Measurements from ENCODE around the gene CLASP1. TPM values are rescaled to one million over a fixed set of nuclear protein-coding genes. Genes with fewer than 3 reads are reported as not detected.
"Not testable (repeated sequence)": the region's sequence is repeated elsewhere in the genome, so short reads cannot be mapped to it uniquely, and the experiment has no call there.

Gene CLASP1
- total RNA-seq, 6 experiments from 2014 or later, result 19.7 to 32.4 (median 24.1) TPM

DNA sequence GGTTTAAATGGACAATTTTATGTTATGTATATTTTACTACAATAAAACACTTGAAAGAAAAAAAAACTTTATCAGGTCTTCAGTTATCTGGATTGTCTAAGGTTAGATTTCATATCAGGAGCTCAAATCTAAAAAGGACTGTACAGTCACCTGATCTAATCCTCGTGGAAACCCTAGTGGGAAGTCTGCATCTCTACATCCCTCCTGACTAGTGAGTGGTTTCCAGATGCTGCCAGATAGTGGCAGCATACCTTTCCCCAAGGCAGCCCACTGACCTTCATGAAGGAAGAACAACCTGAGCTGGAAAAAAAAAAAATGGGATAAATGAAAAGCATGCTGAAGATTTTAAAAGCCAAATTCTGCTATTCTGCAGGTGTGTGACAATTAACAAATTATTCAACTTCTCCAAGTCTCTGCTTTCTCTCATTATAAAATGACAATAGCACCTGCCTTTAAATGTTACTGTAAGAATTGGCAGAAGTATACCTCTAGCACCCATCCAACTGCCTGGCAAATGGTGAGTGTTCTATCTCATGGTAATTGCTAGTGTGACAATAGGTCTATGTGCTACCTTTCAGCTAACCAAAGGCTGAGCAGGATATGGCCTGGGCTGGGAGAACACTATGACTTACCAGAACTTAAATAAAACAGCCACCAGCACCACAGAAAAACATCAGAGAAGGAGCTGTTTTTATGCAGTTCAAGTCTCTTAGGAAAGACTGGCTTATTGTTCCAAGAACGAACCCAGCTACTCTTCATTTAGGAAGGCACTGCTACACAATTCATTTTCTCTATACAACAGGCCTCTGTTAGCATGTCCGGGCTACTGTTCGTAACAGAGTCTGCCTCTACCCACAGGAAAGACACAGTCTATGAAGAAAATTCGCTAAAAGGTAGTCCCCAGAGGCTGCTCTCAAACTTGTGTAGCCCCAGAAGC lies 8.6 kb downstream of the CLASP1 start:
- no peaks in the 10 kb centered on the region for H3K27me3 ChIP-seq
- DNase-seq (no peak), ATAC-seq (no peak)
- 52% methylated on average over 3 of the region's 5 CpGs for WGBS (ENCODE audit: insufficient coverage, low coverage, low lambda C conversion rate, missing lambda C conversion rate)
- H3K27ac ChIP-seq, result no peak overlapping the region
- intact Hi-C loops (cut with DNase I), result no loop called here
- no peak overlapping the region for H3K4me3 ChIP-seq
- H3K9me3 ChIP-seq, result no peaks in the 10 kb centered on the region
- H3K36me3 ChIP-seq, result no peaks in the 10 kb centered on the region
- peaks cover 0 to 21% (median under 1%) of the 10 kb centered on the region in 4 donors for H3K4me1 ChIP-seq
- TF ChIP-seq, protein P1, sequence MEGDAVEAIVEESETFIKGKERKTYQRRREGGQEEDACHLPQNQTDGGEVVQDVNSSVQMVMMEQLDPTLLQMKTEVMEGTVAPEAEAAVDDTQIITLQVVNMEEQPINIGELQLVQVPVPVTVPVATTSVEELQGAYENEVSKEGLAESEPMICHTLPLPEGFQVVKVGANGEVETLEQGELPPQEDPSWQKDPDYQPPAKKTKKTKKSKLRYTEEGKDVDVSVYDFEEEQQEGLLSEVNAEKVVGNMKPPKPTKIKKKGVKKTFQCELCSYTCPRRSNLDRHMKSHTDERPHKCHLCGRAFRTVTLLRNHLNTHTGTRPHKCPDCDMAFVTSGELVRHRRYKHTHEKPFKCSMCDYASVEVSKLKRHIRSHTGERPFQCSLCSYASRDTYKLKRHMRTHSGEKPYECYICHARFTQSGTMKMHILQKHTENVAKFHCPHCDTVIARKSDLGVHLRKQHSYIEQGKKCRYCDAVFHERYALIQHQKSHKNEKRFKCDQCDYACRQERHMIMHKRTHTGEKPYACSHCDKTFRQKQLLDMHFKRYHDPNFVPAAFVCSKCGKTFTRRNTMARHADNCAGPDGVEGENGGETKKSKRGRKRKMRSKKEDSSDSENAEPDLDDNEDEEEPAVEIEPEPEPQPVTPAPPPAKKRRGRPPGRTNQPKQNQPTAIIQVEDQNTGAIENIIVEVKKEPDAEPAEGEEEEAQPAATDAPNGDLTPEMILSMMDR (IDR thresholded peaks at IDR 0.05), result no peak
- no peak for TF ChIP-seq POLR2A (IDR thresholded peaks at IDR 0.05)

DNA sequence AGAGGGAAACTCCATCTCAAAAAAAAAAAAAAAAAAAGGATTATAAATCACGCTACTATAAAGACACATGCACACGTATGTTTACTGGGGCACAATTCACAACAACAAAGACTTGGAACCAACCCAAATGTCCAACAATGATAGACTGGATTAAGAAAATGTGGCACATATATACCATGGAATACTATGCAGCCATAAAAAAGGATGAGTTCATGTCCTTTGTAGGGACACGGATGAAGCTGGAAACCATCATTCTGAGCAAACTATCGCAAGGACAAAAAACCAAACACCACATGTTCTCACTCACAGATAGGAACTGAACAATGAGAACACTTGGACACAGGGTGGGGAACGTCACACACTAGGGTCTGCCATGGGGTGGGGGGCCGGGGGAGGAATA lies 9.4 kb downstream of the CLASP1 start:
- H3K9me3 ChIP-seq; intact Hi-C loops (cut with DNase I); H3K36me3 ChIP-seq; ATAC-seq; H3K27ac ChIP-seq; H3K27me3 ChIP-seq; H3K4me3 ChIP-seq; DNase-seq: not testable (repeated sequence)
- peaks cover 0 to 17% (median 0%) of the 10 kb centered on the region in 4 donors for H3K4me1 ChIP-seq
- WGBS (ENCODE audit: insufficient coverage, low coverage, low lambda C conversion rate, missing lambda C conversion rate), result 86% methylated on average over 5 of the region's 6 CpGs

DNA sequence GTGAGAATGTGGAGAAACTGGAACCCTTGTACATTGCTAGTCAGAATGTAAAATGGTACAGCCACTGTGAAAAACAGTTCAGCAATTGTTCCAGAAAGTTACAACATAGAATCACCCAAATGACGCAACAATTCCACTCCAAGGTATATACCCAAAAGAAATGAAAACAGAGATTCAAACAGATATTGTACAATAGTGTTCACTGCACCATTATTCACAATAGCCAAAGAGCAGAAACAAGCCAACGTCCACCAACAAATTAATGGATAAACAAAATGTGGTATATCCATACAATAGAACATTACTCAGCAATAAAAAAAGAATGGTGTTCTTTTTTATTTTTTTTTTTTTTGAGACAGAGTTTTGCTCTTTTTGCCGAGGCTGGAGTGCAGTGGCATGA lies 10.9 kb downstream of the CLASP1 start:
- Histone ChIP-seq H3K9me3 (no peaks in the 10 kb centered on the region), H3K27ac (no peak overlapping the region), H3K27me3 (no peaks in the 10 kb centered on the region), H3K36me3 (no peaks in the 10 kb centered on the region), H3K4me1 (peaks cover 0 to 13% (median 0%) of the 10 kb centered on the region in 4 donors), H3K4me3 (no peak overlapping the region)
- intact Hi-C loops (cut with DNase I), result no loop called here
- ATAC-seq (peak in 3 of 4 donors; percentile 40 to 54 (median 41)), DNase-seq (no peak)
- WGBS (ENCODE audit: insufficient coverage, low coverage, low lambda C conversion rate, missing lambda C conversion rate), result 82% methylated on average over 2 of the region's 3 CpGs
- no peak for TF ChIP-seq POLR2A (IDR thresholded peaks at IDR 0.05)
- TF ChIP-seq, protein P1 (IDR thresholded peaks at IDR 0.05), result no peak

DNA sequence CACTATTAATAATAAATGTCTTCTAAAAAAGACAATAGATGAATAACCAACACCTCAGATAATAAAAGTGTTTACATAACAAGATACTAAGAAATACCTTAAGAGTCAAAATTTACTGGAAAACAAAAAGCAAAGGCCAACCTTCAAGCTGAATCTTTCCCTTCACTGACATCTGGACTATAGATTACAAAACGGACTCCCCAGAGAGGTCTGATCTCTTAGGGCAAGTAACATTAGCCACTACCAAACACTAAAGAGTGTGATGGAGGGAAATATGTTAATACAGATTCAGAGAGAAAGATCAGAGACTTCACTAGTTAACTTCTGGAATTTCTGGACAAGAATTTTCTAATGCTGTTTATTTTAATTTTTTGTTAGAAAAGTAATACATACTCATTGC lies 13.9 kb downstream of the CLASP1 start:
- Histone ChIP-seq H3K4me3 (no peak overlapping the region), H3K27ac (no peak overlapping the region), H3K4me1 (peaks cover 0 to 19% (median 0%) of the 10 kb centered on the region in 4 donors), H3K27me3 (no peaks in the 10 kb centered on the region), H3K36me3 (no peaks in the 10 kb centered on the region), H3K9me3 (no peaks in the 10 kb centered on the region)
- WGBS (ENCODE audit: insufficient coverage, low coverage, low lambda C conversion rate, missing lambda C conversion rate), result 43% methylated on average over 1 of the region's 1 CpG
- ATAC-seq (no peak), DNase-seq (no peak)
- intact Hi-C loops (cut with DNase I), result no loop called here
- TF ChIP-seq, protein P1 (IDR thresholded peaks at IDR 0.05), result no peak
- no peak for TF ChIP-seq POLR2A (IDR thresholded peaks at IDR 0.05)
